Uterine smooth muscle cell (primary cell): ENCODE data around the gene ZNF106. TPM values are rescaled to one million over a fixed set of nuclear protein-coding genes. Genes with fewer than 3 reads are reported as not detected.

Experiments
- total RNA-seq: library from RNA; depleted of rRNA; stranded (reverse); fragments of >200 nt; gene quantifications from 2 replicates; pipeline ENCODE4 v1.2.3, GENCODE V29; 2014

The ZNF106 gene
- 69.1 and 97.6 TPM in 2 replicates for total RNA-seq

GRCh38 chr15:42490671-42491538 is at the start of gene ZNF106:
ZNF106 (minus strand) TSS chr15:42491141; CDS start chr15:42472289, 18,852 bp downstream.

DNA sequence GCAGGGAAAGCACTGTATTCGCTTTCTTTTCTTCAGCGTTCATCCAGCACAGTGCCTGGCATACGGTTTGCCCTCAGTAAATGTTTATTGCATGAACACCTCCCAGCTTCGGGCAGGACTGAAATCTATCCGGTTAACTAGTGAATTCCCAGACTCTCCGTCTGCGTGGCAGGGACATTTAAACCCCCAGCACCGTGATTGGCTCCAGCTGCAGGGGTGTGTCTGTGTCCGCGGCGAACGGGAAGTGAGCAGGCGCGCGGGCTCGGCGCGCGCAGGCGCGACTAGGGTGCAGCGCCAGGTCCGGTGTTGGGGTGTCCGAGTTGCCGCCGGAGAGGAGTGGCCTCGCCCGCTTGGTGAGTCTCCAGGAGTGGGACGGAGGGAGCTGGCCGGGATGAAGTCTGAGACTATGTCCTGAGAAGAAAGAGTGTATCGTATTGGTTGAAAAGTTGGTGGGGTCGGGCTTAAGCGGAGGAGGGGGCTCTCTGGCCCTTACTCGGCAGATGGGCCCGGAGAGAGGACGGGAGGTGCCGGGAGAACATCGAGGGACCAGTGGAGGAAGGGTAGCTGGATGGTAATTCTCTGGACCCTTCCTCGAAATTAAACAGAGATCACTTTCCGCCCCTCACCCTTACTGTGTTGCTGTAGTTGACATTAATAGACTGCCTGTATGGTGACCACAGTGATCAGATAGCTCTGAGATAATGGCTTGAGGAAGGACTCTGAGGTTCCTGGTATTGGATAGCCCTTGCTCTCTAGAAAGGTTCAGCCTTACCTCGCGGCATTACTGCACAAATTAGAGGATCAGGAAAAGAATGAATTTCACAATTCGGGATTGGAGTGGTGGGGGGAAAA is 4.6 kb upstream of the ZNF106 start, which contains the start of gene SNAP23:
Gene SNAP23, plus strand, starts transcription at position 274 of the 852 bp plus-strand sequence. CDS start 16,213 bp downstream, outside the sequence.

Other genes starting within 250 kb of the ZNF106 start
- gene GANC, start 217.9 kb downstream of the ZNF106 start, total RNA-seq: 19.5 and 19.9 TPM in 2 replicates
- 62.4 and 68.0 TPM in 2 replicates for gene TMEM87A, start 217.7 kb downstream of the ZNF106 start, total RNA-seq
- 0.44 and 1.6 TPM in 2 replicates for gene CAPN3, start 131.6 kb downstream of the ZNF106 start, total RNA-seq
- gene SNAP23, start 4.5 kb upstream of the ZNF106 start, total RNA-seq: 61.6 and 67.5 TPM in 2 replicates
- gene LRRC57, start 57.7 kb upstream of the ZNF106 start, total RNA-seq: 13.2 and 15.7 TPM in 2 replicates
- gene HAUS2, start 57.7 kb upstream of the ZNF106 start, total RNA-seq: 40.6 and 56.8 TPM in 2 replicates
- gene STARD9, start 84.5 kb upstream of the ZNF106 start, total RNA-seq: 9.8 and 13.4 TPM in 2 replicates
- gene CDAN1, start 246.0 kb upstream of the ZNF106 start, total RNA-seq: 14.0 and 17.6 TPM in 2 replicates